8988T (cell line): ENCODE results near the gene LDB2.
"Not testable (repeated sequence)": the region's sequence is repeated elsewhere in the genome, so short reads cannot be mapped to it uniquely, and the experiment has no call there.

Experiments used
- DNase-seq: peaks from one replicate; pipeline ENCODE4 v3.0.0; 2011

The LDB2 gene

GRCh38 chr4:16530688-16531635 is 367.5 kb downstream of the LDB2 start:
- no peak for DNase-seq

- DNase-seq, result no peak
Measured at GRCh38 chr4:16524911-16525554, 373.4 kb downstream of the LDB2 start.

- no peak for DNase-seq
Measured at GRCh38 chr4:16524406-16524805, 374.0 kb downstream of the LDB2 start.

GRCh38 chr4:16523526-16523925 is 374.9 kb downstream of the LDB2 start:
- not testable (repeated sequence) for DNase-seq

GRCh38 chr4:16521156-16521915 is 377.1 kb downstream of the LDB2 start:
- DNase-seq, result no peak

GRCh38 chr4:16516796-16517439 is 381.5 kb downstream of the LDB2 start:
- DNase-seq, result no peak

- no peak for DNase-seq
Measured at GRCh38 chr4:16513876-16514275, 384.6 kb downstream of the LDB2 start.

GRCh38 chr4:16508968-16509367 is 389.5 kb downstream of the LDB2 start:
- no peak for DNase-seq

- no peak for DNase-seq
Measured at GRCh38 chr4:16505726-16506125, 392.7 kb downstream of the LDB2 start.

- no peak for DNase-seq
Measured at GRCh38 chr4:16505267-16505666, 393.2 kb downstream of the LDB2 start.

- no peak for DNase-seq
Measured at GRCh38 chr4:16503421-16504100, 394.9 kb downstream of the LDB2 start.

- no peak for DNase-seq
Measured at GRCh38 chr4:16498978-16499377, 399.5 kb downstream of the LDB2 start.

- DNase-seq, result no peak
Measured at GRCh38 chr4:16496501-16496900, 401.9 kb downstream of the LDB2 start.

GRCh38 chr4:16492872-16493271 is 405.6 kb downstream of the LDB2 start:
- DNase-seq, result no peak

- no peak for DNase-seq
Measured at GRCh38 chr4:16489226-16489625, 409.2 kb downstream of the LDB2 start.

- DNase-seq, result no peak
Measured at GRCh38 chr4:16488084-16488483, 410.4 kb downstream of the LDB2 start.

- DNase-seq, result no peak
Measured at GRCh38 chr4:16484711-16485110, 413.7 kb downstream of the LDB2 start.

- DNase-seq, result no peak
Measured at GRCh38 chr4:16483540-16483939, 414.9 kb downstream of the LDB2 start.

- no peak for DNase-seq
Measured at GRCh38 chr4:16480011-16480410, 418.4 kb downstream of the LDB2 start.

- no peak for DNase-seq
Measured at GRCh38 chr4:16472537-16472936, 425.9 kb downstream of the LDB2 start.

- DNase-seq, result no peak
Measured at GRCh38 chr4:16467061-16467460, 431.4 kb downstream of the LDB2 start.

- DNase-seq, result no peak
Measured at GRCh38 chr4:16466581-16466980, 431.9 kb downstream of the LDB2 start.
